Hepatocyte (in vitro differentiated cells): ENCODE measurements around the gene MED7. TPM values are rescaled to one million over a fixed set of nuclear protein-coding genes. Genes with fewer than 3 reads are reported as not detected.

Experiments used
- DNase-seq: peaks from one replicate; pipeline ENCODE4 v3.0.0-alpha.2; 2016; ENCODE audit warnings: low spot score
- H2AFZ ChIP-seq: fragments of 200-600 bp; sonication (generic); 2 replicates; pipeline ENCODE4 v1.6.0; 2016; ENCODE audit warnings: antibody characterized with exemption, mild to moderate bottlenecking
- H3K27ac ChIP-seq: fragments of 200-600 bp; sonication (generic); 2 replicates; pipeline ENCODE4 v1.5.1; 2016; ENCODE audit warnings: mild to moderate bottlenecking
- H3K27me3 ChIP-seq: fragments of 200-600 bp; sonication (generic); 2 replicates; pipeline ENCODE4 v1.6.1; 2016
- H3K36me3 ChIP-seq: fragments of 200-600 bp; sonication (generic); replicated peaks from 2 replicates; pipeline ENCODE4 v1.5.1; 2016; ENCODE audit warnings: low read depth; ENCODE audit not compliant: insufficient read depth
- H3K4me1 ChIP-seq: fragments of 200-600 bp; sonication (generic); 2 replicates; pipeline ENCODE4 v1.5.1; 2016; ENCODE audit warnings: mild to moderate bottlenecking, moderate library complexity; ENCODE audit not compliant: insufficient read depth
- H3K4me2 ChIP-seq: fragments of 200-600 bp; sonication (generic); 2 replicates; pipeline ENCODE4 v1.6.0; 2016
- H3K4me3 ChIP-seq: fragments of 200-600 bp; sonication (generic); 2 replicates; pipeline ENCODE4 v1.5.1; 2016; ENCODE audit warnings: mild to moderate bottlenecking
- H3K79me2 ChIP-seq: fragments of 200-600 bp; sonication (generic); 2 replicates; pipeline ENCODE4 v1.6.0; 2017; ENCODE audit warnings: mild to moderate bottlenecking
- H3K9me2 ChIP-seq: fragments of 200-600 bp; sonication (generic); replicated peaks from 2 replicates; pipeline ENCODE4 v1.6.0; 2017; ENCODE audit warnings: mild to moderate bottlenecking; ENCODE audit not compliant: insufficient read depth
- H3K9me3 ChIP-seq: fragments of 200-600 bp; sonication (generic); 2 replicates; pipeline ENCODE4 v1.5.1; 2016; ENCODE audit warnings: low read depth, mild to moderate bottlenecking
- H4K20me1 ChIP-seq: fragments of 200-600 bp; sonication (generic); 2 replicates; pipeline ENCODE4 v1.6.0; 2016; ENCODE audit warnings: mild to moderate bottlenecking; ENCODE audit not compliant: insufficient read depth, poor library complexity, severe bottlenecking
- CTCF ChIP-seq: fragments of 200-600 bp; sonication (generic); IDR thresholded peaks from 2 replicates; pipeline ENCODE4 v1.5.1; 2016; ENCODE audit warnings: antibody characterized with exemption, mild to moderate bottlenecking; ENCODE audit not compliant: poor library complexity
- EZH2 ChIP-seq: fragments of 200-600 bp; sonication (generic); IDR thresholded peaks from 2 replicates; pipeline ENCODE4 v1.6.1; 2016; ENCODE audit warnings: antibody characterized with exemption, mild to moderate bottlenecking, borderline replicate concordance
- EZH2phosphoT487 ChIP-seq: fragments of 200-600 bp; sonication (generic); IDR thresholded peaks from one replicate; pipeline ENCODE4 v1.6.1; 2018; ENCODE audit warnings: antibody characterized with exemption, mild to moderate bottlenecking, low read depth, moderate library complexity; ENCODE audit not compliant: unreplicated experiment, severe bottlenecking
- WGBS: methylation state at CpG from one replicate; pipeline ENCODE4 v1.1.6; 2016; ENCODE audit warnings: low lambda C conversion rate; ENCODE audit errors: missing lambda C conversion rate; 5-methylcytosine and 5-hydroxymethylcytosine counted together
- polyA plus RNA-seq: library from polyadenylated mRNA; unstranded; fragments of >200 nt; fragmentation: Nextera tagmentation; extraction: Ambion mirVana; gene quantifications from 2 replicates; pipeline ENCODE4 v1.2.1, GENCODE V29; 2016
- total RNA-seq: library from RNA; depleted of rRNA; stranded (reverse); fragments of >200 nt; gene quantifications from 2 replicates; pipeline ENCODE4 v1.2.3, GENCODE V29; 2014

Gene MED7
- total and polyA plus RNA-seq, 2 experiments from 2014 or later = 16.8 to 20.7 TPM

- WGBS = 97% methylated on average over 4 of the region's 4 CpGs
- peaks cover 7% of the 10 kb centered on the region for H3K27me3 ChIP-seq
- H3K9me2 ChIP-seq = no peaks in the 10 kb centered on the region
These were observed 22.6 kb upstream of the MED7 start for GRCh38 chr5:157165261-157165660.

DNA sequence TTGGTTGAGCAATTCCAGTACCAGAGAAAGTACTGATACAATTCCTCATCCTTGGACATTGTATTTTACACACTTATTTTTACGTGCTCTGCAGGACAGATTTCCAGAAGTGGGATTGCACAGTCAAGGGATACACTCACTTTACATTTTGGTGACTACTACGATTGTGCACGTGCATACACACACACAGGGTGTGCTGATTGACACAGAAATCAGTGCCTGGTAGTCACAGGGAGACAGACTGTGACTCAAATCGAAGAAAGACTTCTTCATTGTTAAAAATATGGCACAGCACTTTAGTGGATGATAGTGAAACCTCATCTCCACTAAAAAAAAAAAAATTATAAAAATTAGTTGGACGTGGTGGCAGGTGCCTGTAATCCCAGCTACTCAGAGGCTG is 21.9 kb upstream of the MED7 start:
- Histone ChIP-seq H3K4me2 (no peak overlapping the region), H3K27ac (no peak overlapping the region), H2AFZ (no peak overlapping the region), H3K79me2 (no peaks in the 10 kb centered on the region), H3K36me3 (no peaks in the 10 kb centered on the region), H3K27me3 (peaks cover 7% of the 10 kb centered on the region), H3K4me3 (no peak overlapping the region), H3K4me1 (no peaks in the 10 kb centered on the region), H3K9me3 (no peaks in the 10 kb centered on the region), H4K20me1 (no peaks in the 10 kb centered on the region), H3K9me2 (no peaks in the 10 kb centered on the region)
- WGBS = 86% methylated on average over 5 of the region's 5 CpGs
- DNase-seq = no peak
- TF ChIP-seq EZH2phosphoT487 = no peak
- TF ChIP-seq EZH2 = no peak
- no peak for TF ChIP-seq CTCF

More at GRCh38 chr5:157165261-157165660, 22.6 kb upstream of the MED7 start:
- Histone ChIP-seq H3K27ac (no peak overlapping the region), H3K4me1 (no peaks in the 10 kb centered on the region), H2AFZ (no peak overlapping the region), H3K4me2 (no peak overlapping the region), H4K20me1 (no peaks in the 10 kb centered on the region), H3K4me3 (no peak overlapping the region), H3K79me2 (no peaks in the 10 kb centered on the region), H3K36me3 (no peaks in the 10 kb centered on the region), H3K9me3 (no peaks in the 10 kb centered on the region)
- DNase-seq = no peak
- TF ChIP-seq EZH2 = no peak

- Histone ChIP-seq H3K4me2 (no peak overlapping the region), H2AFZ (no peak overlapping the region), H3K9me3 (no peaks in the 10 kb centered on the region), H4K20me1 (no peaks in the 10 kb centered on the region), H3K9me2 (no peaks in the 10 kb centered on the region), H3K79me2 (no peaks in the 10 kb centered on the region), H3K4me3 (no peak overlapping the region), H3K4me1 (no peaks in the 10 kb centered on the region), H3K27me3 (peaks cover 7% of the 10 kb centered on the region), H3K27ac (no peak overlapping the region), H3K36me3 (no peaks in the 10 kb centered on the region)
- TF ChIP-seq EZH2phosphoT487 (no peak), EZH2 (no peak), CTCF (no peak)
- DNase-seq = no peak
- 94% methylated on average over 12 of the region's 12 CpGs for WGBS
These were observed 20.4 kb upstream of the MED7 start for GRCh38 chr5:157162919-157163510.

DNA sequence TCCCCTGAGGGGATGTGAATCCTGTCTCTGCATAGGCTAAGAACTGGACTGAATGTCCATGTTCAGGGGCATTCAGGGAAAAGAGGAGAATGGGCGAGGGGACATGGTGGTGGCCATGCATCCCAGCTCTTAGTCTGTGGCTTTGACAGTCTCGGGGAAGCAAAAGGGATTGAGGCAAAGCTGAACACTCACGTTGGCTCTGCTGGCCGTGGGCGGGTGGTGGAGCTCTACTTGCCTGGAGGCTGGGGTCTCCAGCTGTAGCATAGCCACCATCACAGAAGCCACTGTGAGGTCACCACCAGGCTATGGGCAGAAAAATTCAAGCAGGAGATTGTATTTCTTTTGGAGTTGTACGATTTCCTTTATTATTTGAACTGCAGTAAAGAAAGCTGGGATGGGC is 19.3 kb upstream of the MED7 start:
- Histone ChIP-seq H4K20me1 (no peaks in the 10 kb centered on the region), H3K9me3 (no peaks in the 10 kb centered on the region), H3K27me3 (peaks cover 7% of the 10 kb centered on the region), H3K27ac (no peak overlapping the region), H3K4me1 (no peaks in the 10 kb centered on the region), H3K36me3 (no peaks in the 10 kb centered on the region), H3K4me2 (no peak overlapping the region), H3K4me3 (no peak overlapping the region), H3K79me2 (no peaks in the 10 kb centered on the region), H2AFZ (no peak overlapping the region), H3K9me2 (no peaks in the 10 kb centered on the region)
- TF ChIP-seq CTCF (no peak), EZH2 (no peak), EZH2phosphoT487 (no peak)
- WGBS = 87% methylated on average over 6 of the region's 6 CpGs
- no peak for DNase-seq
